MM.1S (cell line): ENCODE results near the gene SNTA1.
A peak's percentile ranks its signal among the peaks of the same experiment; 100 is the strongest.

Source experiments
- DNase-seq: peaks from one replicate; pipeline ENCODE4 v3.0.0-alpha.2; 2015
- H2AFZ ChIP-seq: fragments of 300-600 bp; sonication (generic); 2 replicates; pipeline ENCODE4 v1.6.0; 2016; ENCODE audit warnings: antibody characterized with exemption, low read length
- H3F3A ChIP-seq: fragments of 300-600 bp; sonication (generic); 2 replicates; pipeline ENCODE4 v1.6.1; 2016; ENCODE audit warnings: mild to moderate bottlenecking, antibody characterized with exemption, low read length, moderate library complexity, mixed read lengths; ENCODE audit not compliant: insufficient read depth
- H3K27ac ChIP-seq: fragments of 300-600 bp; sonication (generic); 2 replicates; pipeline ENCODE4 v1.5.1; 2016; ENCODE audit warnings: mild to moderate bottlenecking, low read length
- H3K27me3 ChIP-seq: fragments of 300-600 bp; sonication (generic); replicated peaks from 2 replicates; pipeline ENCODE4 v1.6.0; 2016; ENCODE audit warnings: low read length; ENCODE audit not compliant: insufficient read depth
- H3K36me3 ChIP-seq: fragments of 300-600 bp; sonication (generic); replicated peaks from 2 replicates; pipeline ENCODE4 v1.6.1; 2016; ENCODE audit warnings: mild to moderate bottlenecking, low read length, mixed read lengths; ENCODE audit not compliant: insufficient read depth
- H3K4me1 ChIP-seq: fragments of 300-600 bp; sonication (generic); 2 replicates; pipeline ENCODE4 v1.6.1; 2016; ENCODE audit warnings: low read length, mixed read lengths
- H3K4me2 ChIP-seq: fragments of 300-600 bp; sonication (generic); 2 replicates; pipeline ENCODE4 v1.6.0; 2016; ENCODE audit warnings: low read depth, low read length
- H3K4me3 ChIP-seq: fragments of 300-600 bp; sonication (generic); 2 replicates; pipeline ENCODE4 v1.5.1; 2016; ENCODE audit warnings: low read length, mixed read lengths
- H3K79me2 ChIP-seq: fragments of 300-600 bp; sonication (generic); 2 replicates; pipeline ENCODE4 v1.6.1; 2016; ENCODE audit warnings: mixed run types, low read length, mixed read lengths
- H3K9ac ChIP-seq: fragments of 300-600 bp; sonication (generic); 2 replicates; pipeline ENCODE4 v1.6.1; 2016; ENCODE audit warnings: low read length, mixed read lengths
- H3K9me2 ChIP-seq: fragments of 300-600 bp; sonication (generic); replicated peaks from 2 replicates; pipeline ENCODE4 v1.6.1; 2016; ENCODE audit warnings: mild to moderate bottlenecking, low read length, mixed read lengths; ENCODE audit not compliant: insufficient read depth
- H3K9me3 ChIP-seq: fragments of 300-600 bp; sonication (generic); replicated peaks from 2 replicates; pipeline ENCODE4 v1.6.1; 2016; ENCODE audit warnings: mild to moderate bottlenecking, low read length, mixed read lengths; ENCODE audit not compliant: insufficient read depth
- H4K20me1 ChIP-seq: fragments of 300-600 bp; sonication (generic); 2 replicates; pipeline ENCODE4 v1.6.1; 2016; ENCODE audit warnings: mild to moderate bottlenecking, low read length, moderate library complexity, mixed read lengths; ENCODE audit not compliant: insufficient read depth
- EZH2 ChIP-seq: fragments of 300-600 bp; sonication (generic); optimal IDR thresholded peaks from 2 replicates; pipeline ENCODE3; 2017; ENCODE audit warnings: low read depth, mild to moderate bottlenecking, antibody characterized with exemption, low read length, mixed read lengths
- EZH2phosphoT487 ChIP-seq: fragments of 300-600 bp; sonication (generic); IDR thresholded peaks from 2 replicates; pipeline ENCODE4 v1.6.1; 2018; ENCODE audit warnings: antibody characterized with exemption, low read length
- TF ChIP-seq, protein P1 (sequence below): fragments of 300-600 bp; sonication (generic); IDR thresholded peaks from 2 replicates; pipeline ENCODE4 v1.5.1; 2016; ENCODE audit warnings: antibody characterized with exemption, low read length, mixed read lengths

Gene SNTA1

DNA sequence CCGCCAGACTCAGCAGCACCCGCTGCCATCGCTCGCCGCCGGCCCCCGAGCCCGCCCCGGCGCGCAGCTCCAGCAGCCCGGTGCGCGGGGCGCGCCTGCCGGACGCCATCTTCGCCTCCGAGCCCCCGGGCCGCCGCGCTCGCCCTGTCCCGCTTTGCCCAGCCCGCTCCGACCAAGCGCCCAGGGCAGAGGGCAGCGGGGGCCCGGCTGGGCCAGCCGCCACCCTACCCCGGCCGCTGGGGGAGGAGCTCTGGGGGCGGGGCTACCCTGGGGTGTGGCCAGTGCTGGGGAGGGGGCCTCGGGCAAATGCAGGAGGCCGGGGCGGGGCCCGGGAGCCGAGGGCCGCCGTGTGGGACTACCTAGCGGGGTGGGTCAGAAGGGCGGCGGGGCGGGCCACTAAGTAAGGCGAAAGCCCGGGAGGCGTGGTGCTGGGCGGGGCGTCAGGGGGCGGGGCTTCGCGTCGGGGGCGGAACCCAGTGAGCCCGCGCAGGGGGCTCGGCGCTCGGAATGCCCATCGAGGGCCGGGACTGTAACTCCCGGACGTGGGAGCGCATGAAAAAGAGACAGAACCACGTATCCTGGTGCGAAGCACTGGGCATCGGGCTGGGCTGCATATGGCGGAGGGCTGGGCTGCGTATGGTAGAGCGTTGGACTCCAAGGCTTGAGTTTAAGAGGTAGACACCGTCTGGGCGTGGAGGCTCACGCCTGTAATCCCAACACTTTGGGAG is at the start of gene SNTA1:
Gene SNTA1, minus strand, starts transcription at position 252 of the 728 bp plus-strand sequence. Its CDS starts 143 bp downstream, at position 109.
- no peaks in the 10 kb centered on the region for H3K36me3 ChIP-seq
- H3K27ac ChIP-seq, result peak within 1 kb of the TSS; percentile 56; the same call in 1 of the 2 replicates
- H3K4me3 ChIP-seq, result peak within 1 kb of the TSS; percentile 71
- peak; percentile 93 for DNase-seq
- no peaks in the 10 kb centered on the region for H4K20me1 ChIP-seq
- peaks cover 14% of the 10 kb centered on the region; the same call in 1 of the 2 replicates for H3K4me1 ChIP-seq
- peak within 1 kb of the TSS; percentile 79 for H2AFZ ChIP-seq
- H3F3A ChIP-seq, result peaks cover 9% of the 10 kb centered on the region; the same call in 1 of the 2 replicates
- H3K27me3 ChIP-seq, result no peaks in the 10 kb centered on the region
- TF ChIP-seq EZH2 (no peak), EZH2phosphoT487 (no peak)
- TF ChIP-seq, protein P1, sequence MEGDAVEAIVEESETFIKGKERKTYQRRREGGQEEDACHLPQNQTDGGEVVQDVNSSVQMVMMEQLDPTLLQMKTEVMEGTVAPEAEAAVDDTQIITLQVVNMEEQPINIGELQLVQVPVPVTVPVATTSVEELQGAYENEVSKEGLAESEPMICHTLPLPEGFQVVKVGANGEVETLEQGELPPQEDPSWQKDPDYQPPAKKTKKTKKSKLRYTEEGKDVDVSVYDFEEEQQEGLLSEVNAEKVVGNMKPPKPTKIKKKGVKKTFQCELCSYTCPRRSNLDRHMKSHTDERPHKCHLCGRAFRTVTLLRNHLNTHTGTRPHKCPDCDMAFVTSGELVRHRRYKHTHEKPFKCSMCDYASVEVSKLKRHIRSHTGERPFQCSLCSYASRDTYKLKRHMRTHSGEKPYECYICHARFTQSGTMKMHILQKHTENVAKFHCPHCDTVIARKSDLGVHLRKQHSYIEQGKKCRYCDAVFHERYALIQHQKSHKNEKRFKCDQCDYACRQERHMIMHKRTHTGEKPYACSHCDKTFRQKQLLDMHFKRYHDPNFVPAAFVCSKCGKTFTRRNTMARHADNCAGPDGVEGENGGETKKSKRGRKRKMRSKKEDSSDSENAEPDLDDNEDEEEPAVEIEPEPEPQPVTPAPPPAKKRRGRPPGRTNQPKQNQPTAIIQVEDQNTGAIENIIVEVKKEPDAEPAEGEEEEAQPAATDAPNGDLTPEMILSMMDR, result no peak
- H3K9ac ChIP-seq, result peak within 1 kb of the TSS; percentile 37; the same call in 1 of the 2 replicates
- H3K9me3 ChIP-seq, result no peaks in the 10 kb centered on the region
- H3K9me2 ChIP-seq, result no peaks in the 10 kb centered on the region
- H3K79me2 ChIP-seq, result no peaks in the 10 kb centered on the region
- H3K4me2 ChIP-seq, result peak within 1 kb of the TSS; percentile 83

DNA sequence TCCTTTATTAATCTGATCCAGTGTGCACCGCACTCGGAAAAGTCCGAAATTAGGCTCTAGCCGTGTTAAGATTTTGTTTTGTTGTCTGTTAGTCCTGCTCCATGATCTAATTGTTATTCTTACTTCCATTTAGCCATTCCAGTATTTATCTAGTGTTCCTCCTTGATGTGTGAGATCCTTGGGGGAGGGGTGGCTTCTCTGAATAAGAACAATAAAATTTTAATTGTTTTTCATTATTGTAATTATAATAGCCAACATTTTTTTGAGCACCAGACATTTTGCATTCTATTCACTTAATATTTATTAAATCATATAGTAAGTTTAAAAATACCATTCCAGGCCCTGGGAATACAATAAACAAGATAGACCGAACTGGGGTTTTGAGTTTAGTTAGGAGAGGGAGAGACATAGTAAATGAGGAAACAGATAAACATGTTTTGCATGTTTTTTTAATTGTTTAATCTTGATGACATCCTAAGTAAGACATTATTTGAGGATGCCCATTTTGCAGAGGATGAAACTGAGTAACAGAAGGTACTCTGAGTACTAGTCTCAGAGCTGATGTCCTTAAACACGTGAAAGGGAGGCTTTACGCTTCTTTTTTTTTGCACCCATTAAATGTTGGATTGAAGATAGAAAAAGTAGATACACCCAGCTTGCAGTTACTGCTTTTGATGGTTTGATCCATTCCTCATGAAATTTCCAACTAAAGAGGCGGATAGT is 47.5 kb upstream of the SNTA1 start:
- H4K20me1 ChIP-seq, result no peaks in the 10 kb centered on the region
- H3K4me3 ChIP-seq, result peak overlapping the region; percentile 98
- H3K4me2 ChIP-seq, result peak overlapping the region; percentile 96
- H3K27me3 ChIP-seq, result no peaks in the 10 kb centered on the region
- no peaks in the 10 kb centered on the region for H3K9me2 ChIP-seq
- peaks cover 42% of the 10 kb centered on the region for H3K79me2 ChIP-seq
- DNase-seq, result no peak
- H3K36me3 ChIP-seq, result no peaks in the 10 kb centered on the region
- H3K27ac ChIP-seq, result peak overlapping the region; percentile 51; the same call in 1 of the 2 replicates
- H3K9ac ChIP-seq, result peak overlapping the region; percentile 83
- H2AFZ ChIP-seq, result peak overlapping the region; percentile 87
- peaks cover 7% of the 10 kb centered on the region; the same call in 1 of the 2 replicates for H3F3A ChIP-seq
- TF ChIP-seq EZH2phosphoT487 (no peak), EZH2 (no peak)
- TF ChIP-seq, protein P1, result no peak
- no peaks in the 10 kb centered on the region for H3K9me3 ChIP-seq
- peaks cover 4% of the 10 kb centered on the region; the same call in 1 of the 2 replicates for H3K4me1 ChIP-seq

DNA sequence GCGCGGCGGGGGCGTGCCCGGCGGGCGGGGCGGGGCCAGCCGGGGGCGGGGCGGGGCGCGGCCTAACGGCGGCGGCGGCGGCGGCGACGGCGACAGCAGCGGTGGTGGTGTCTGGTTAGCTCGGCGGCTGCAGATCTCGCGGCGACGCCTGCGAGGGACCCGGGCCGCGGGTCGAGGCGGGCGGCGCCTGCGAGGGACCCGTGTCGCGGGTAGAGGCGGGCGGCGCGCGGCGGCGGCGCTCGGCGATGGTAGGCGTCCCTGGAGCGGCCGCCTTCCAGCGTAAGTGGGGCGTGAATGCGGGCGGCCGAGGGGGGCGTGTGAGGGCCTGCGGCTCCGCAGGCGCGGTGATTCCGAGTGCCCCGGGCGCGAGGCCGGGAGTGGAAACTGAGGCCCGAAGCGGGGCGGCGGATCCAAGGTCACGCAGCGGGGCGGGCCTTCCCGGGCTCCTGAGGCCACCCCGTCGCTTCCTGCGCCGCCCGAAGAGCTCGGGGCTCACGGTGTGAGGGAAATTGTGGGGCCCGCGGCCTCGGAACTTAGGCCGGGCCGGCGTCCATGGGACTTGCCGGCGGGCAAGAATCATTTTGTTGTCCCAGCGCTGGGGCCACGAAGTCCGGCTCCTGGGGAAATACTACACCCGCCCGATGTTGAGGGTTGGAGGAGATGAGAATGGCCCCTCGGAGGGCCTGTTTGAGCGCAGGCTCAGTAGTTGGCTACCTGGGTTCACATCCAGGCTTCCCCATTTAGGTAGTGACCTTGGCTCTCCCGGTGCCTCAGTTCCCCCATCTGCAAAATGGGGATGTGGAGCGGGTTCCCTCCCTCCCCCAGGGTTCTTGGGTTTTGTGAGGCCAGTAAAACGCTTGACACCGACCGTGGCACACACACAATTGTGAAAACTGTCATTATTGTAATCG is 46.7 kb upstream of the SNTA1 start, which contains the start of gene CBFA2T2:
Gene CBFA2T2, plus strand, starts transcription at position 74 of the 911 bp plus-strand sequence. Its CDS starts 172 bp downstream, at position 246.
- TF ChIP-seq EZH2phosphoT487, result no peak
- TF ChIP-seq EZH2, result no peak
- TF ChIP-seq, protein P1, result no peak
- peaks cover 4% of the 10 kb centered on the region; the same call in 1 of the 2 replicates for H3K4me1 ChIP-seq
- peak; percentile 49 for DNase-seq
- no peaks in the 10 kb centered on the region for H3K9me2 ChIP-seq
- peak within 1 kb of the TSS; percentile 87 for H2AFZ ChIP-seq
- no peaks in the 10 kb centered on the region for H3K27me3 ChIP-seq
- H4K20me1 ChIP-seq, result no peaks in the 10 kb centered on the region
- H3K27ac ChIP-seq, result peak within 1 kb of the TSS; percentile 63; the same call in 1 of the 2 replicates
- peak within 1 kb of the TSS; percentile 83 for H3K9ac ChIP-seq
- peaks cover 7% of the 10 kb centered on the region; the same call in 1 of the 2 replicates for H3F3A ChIP-seq
- H3K9me3 ChIP-seq, result no peaks in the 10 kb centered on the region
- H3K36me3 ChIP-seq, result no peaks in the 10 kb centered on the region
- H3K4me3 ChIP-seq, result peak within 1 kb of the TSS; percentile 98
- H3K4me2 ChIP-seq, result peak within 1 kb of the TSS; percentile 96
- H3K79me2 ChIP-seq, result peaks cover 35% of the 10 kb centered on the region
